ENCODE data around the gene CFD. TPM values are rescaled to one million over a fixed set of nuclear protein-coding genes. Genes with fewer than 3 reads are reported as not detected.

Gene CFD
- total and polyA plus RNA-seq, 8 donors = 36.6 to 1,275 (median 129) TPM

- H3K9me3 ChIP-seq = no peaks in the 10 kb centered on the region
- intact Hi-C loops (cut with DNase I; ENCODE audit: low total_unique reads) = no loop called here
- peaks cover 11 to 53% (median 21%) of the 10 kb centered on the region in 4 donors for H3K4me1 ChIP-seq
- no peak for TF ChIP-seq EP300 (IDR thresholded peaks at IDR 0.05)
- TF ChIP-seq POLR2A (IDR thresholded peaks at IDR 0.05) = no peak
- TF ChIP-seq, protein P1, sequence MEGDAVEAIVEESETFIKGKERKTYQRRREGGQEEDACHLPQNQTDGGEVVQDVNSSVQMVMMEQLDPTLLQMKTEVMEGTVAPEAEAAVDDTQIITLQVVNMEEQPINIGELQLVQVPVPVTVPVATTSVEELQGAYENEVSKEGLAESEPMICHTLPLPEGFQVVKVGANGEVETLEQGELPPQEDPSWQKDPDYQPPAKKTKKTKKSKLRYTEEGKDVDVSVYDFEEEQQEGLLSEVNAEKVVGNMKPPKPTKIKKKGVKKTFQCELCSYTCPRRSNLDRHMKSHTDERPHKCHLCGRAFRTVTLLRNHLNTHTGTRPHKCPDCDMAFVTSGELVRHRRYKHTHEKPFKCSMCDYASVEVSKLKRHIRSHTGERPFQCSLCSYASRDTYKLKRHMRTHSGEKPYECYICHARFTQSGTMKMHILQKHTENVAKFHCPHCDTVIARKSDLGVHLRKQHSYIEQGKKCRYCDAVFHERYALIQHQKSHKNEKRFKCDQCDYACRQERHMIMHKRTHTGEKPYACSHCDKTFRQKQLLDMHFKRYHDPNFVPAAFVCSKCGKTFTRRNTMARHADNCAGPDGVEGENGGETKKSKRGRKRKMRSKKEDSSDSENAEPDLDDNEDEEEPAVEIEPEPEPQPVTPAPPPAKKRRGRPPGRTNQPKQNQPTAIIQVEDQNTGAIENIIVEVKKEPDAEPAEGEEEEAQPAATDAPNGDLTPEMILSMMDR (IDR thresholded peaks at IDR 0.05) = no peak
- TF ChIP-seq POLR2AphosphoS5 (IDR thresholded peaks at IDR 0.05) = no peak
- no peak overlapping the region for H3K4me3 ChIP-seq
- 86 to 92% (median 91%) methylated on average over 8 of the region's 8 CpGs for WGBS, 5 donors
- no peak overlapping the region for H3K27ac ChIP-seq
- DNase-seq = no peak
- H3K36me3 ChIP-seq = peaks cover 5 to 29% (median 20%) of the 10 kb centered on the region in 4 donors
- no peaks in the 10 kb centered on the region for H3K27me3 ChIP-seq
These were observed 45.1 kb downstream of the CFD start for GRCh38 chr19:904545-904944.

DNA sequence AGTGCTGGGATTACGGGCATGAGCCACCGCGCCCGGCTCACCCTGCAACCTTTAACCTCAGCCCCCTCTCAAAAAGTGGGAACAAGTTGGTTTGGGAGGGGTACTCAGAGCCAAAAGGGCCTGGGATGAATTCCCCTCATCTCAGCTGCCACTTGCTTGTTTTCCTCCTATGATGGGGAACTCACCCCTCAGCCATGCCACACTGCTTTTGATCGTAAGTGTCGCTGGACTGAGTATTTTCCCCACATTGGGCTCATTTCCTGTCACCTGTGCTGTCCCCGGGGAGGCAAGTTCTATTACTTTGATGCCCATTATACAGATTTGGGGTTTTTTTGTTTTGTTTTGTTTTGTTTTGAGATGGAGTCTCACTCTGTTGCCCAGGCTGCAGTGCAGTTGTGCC lies 47.0 kb downstream of the CFD start:
- TF ChIP-seq, protein P1 (IDR thresholded peaks at IDR 0.05) = no peak
- TF ChIP-seq POLR2AphosphoS5 (IDR thresholded peaks at IDR 0.05) (no peak), POLR2A (IDR thresholded peaks at IDR 0.05) (no peak), EP300 (IDR thresholded peaks at IDR 0.05) (no peak)
- intact Hi-C loops (cut with DNase I; ENCODE audit: low total_unique reads) = no loop called here
- no peak for DNase-seq
- H3K4me1 ChIP-seq = peaks cover 18 to 55% (median 25%) of the 10 kb centered on the region in 4 donors
- H3K27me3 ChIP-seq = no peaks in the 10 kb centered on the region
- H3K36me3 ChIP-seq = peaks cover 2 to 15% (median 7%) of the 10 kb centered on the region in 4 donors
- H3K27ac ChIP-seq = no peak overlapping the region
- WGBS, 5 donors = 89 to 95% (median 95%) methylated on average over 7 of the region's 7 CpGs
- H3K9me3 ChIP-seq = no peaks in the 10 kb centered on the region
- H3K4me3 ChIP-seq = no peak overlapping the region

DNA sequence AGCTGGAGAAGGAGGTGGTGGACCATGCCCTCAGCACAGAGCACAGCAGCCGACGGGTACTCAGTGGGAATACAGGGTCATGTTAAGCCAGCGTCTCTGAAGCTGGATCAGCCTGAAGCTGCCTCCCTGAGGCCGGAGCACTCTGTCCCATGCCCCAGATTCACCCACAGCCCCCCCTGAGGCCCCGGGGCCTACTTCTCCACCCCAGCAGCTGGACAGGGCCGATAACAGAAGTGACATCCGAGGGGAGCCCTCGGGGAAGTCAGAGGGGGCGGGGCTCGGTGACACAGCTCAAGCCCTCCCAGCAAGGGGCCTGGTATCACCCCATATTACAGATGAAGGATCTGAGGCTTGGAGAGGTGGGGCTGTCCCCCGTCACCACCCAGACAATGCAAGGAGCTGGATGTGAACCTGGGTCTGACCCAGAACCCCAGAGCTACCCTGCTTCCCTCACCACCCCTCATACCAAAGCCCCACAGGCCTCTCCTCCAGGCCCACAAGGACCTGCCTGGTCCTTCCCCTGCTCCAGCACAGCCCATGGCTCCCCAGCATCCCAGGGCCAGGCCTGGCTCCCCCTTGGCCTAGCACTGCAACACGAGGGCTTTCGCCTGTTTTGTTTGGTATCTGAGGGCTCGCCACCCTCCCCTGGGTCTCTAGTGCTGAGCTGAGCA lies 47.9 kb downstream of the CFD start:
- H3K4me3 ChIP-seq = no peak overlapping the region
- intact Hi-C loops (cut with DNase I; ENCODE audit: low total_unique reads) = no loop called here
- 65 to 82% (median 74%) methylated on average over 10 to 14 of the region's 14 CpGs for WGBS, 5 donors
- peaks cover 0 to 6% (median 0%) of the 10 kb centered on the region in 4 donors for H3K36me3 ChIP-seq
- no peak for TF ChIP-seq POLR2AphosphoS5 (IDR thresholded peaks at IDR 0.05)
- TF ChIP-seq EP300 (IDR thresholded peaks at IDR 0.05) = no peak
- no peak for TF ChIP-seq POLR2A (IDR thresholded peaks at IDR 0.05)
- TF ChIP-seq, protein P1 (IDR thresholded peaks at IDR 0.05) = no peak
- H3K4me1 ChIP-seq = peaks cover 18 to 57% (median 34%) of the 10 kb centered on the region in 4 donors
- DNase-seq = peak in 1 of 2 donors; percentile 67
- peak overlapping the region in 4 of 5 donors; percentile 17 to 97 (median 92) for H3K27ac ChIP-seq
- H3K9me3 ChIP-seq = no peaks in the 10 kb centered on the region
- H3K27me3 ChIP-seq = no peaks in the 10 kb centered on the region

DNA sequence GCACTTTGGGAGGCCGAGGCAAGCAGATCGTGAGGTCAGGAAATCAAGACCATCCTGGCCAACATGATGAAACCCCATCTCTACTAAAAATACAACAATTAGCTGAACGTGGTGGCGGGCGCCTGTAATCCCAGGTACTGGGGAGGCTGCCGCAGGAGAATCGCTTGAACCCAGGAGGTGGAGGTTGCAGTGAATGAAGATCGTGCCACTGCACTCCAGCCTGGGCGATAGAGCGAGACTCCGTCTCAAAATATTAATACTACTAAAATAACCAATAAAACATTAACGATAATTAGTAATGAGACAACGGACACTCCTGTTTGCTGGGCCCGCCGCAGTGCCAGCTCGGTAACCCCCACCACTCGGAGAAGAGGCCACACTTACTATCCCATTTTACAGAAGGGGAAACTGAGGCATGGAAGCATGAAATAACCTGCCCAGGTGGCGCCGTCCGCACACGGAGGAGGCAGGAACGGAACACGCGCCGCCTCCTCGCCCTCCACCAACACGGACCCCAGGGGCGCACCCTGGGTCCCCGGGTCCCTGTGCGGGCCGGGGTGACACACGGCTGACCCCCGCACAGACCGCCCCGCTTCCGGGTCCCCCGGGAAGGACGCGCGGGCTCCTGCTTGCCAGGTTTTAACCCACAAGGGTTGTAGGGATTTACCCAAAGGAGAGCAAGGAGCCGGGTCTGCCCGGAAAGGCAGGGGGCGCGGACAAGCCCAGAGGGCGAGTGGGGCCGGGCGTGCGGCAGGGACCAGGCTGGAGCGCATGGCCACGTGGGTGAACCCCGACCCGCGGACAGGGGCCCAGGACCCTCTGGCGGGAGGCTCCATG lies 52.0 kb downstream of the CFD start:
- H3K27me3 ChIP-seq = peaks cover 0 to 6% (median 2%) of the 10 kb centered on the region in 3 donors
- intact Hi-C loops (cut with DNase I; ENCODE audit: low total_unique reads) = no loop called here
- no peaks in the 10 kb centered on the region for H3K36me3 ChIP-seq
- DNase-seq = no peak
- H3K27ac ChIP-seq = peak overlapping the region in 4 of 5 donors; percentile 82 to 99 (median 94)
- no peak for TF ChIP-seq EP300 (IDR thresholded peaks at IDR 0.05)
- TF ChIP-seq, protein P1 (IDR thresholded peaks at IDR 0.05) = no peak
- no peak for TF ChIP-seq POLR2AphosphoS5 (IDR thresholded peaks at IDR 0.05)
- no peak for TF ChIP-seq POLR2A (IDR thresholded peaks at IDR 0.05)
- peak overlapping the region in 3 of 4 donors; percentile 69 to 89 (median 75) for H3K4me3 ChIP-seq
- WGBS, 5 donors = 76 to 83% (median 77%) methylated on average over 48 to 54 of the region's 54 CpGs
- no peaks in the 10 kb centered on the region for H3K9me3 ChIP-seq
- peaks cover 21 to 58% (median 35%) of the 10 kb centered on the region in 4 donors for H3K4me1 ChIP-seq
